HFFc6 (cell line): ENCODE data around the gene KIAA0513. TPM values are rescaled to one million over a fixed set of nuclear protein-coding genes. Genes with fewer than 3 reads are reported as not detected.

Experiments
- DNase-seq: peaks from one replicate; pipeline ENCODE4 v3.0.0-alpha.2; 2018
- H3K27ac Mint-ChIP-seq: 2 replicates; pipeline ENCODE4 v1.8.0; 2020; ENCODE audit warnings: mild to moderate bottlenecking, mixed read lengths
- H3K27me3 Mint-ChIP-seq: 2 replicates; pipeline ENCODE4 v1.8.0; 2021; ENCODE audit warnings: mild to moderate bottlenecking, moderate library complexity, mixed read lengths; ENCODE audit not compliant: insufficient read depth
- H3K36me3 Mint-ChIP-seq: 2 replicates; pipeline ENCODE4 v1.8.0; 2021; ENCODE audit warnings: low read depth, mixed read lengths
- H3K4me1 Mint-ChIP-seq: 2 replicates; pipeline ENCODE4 v1.8.0; 2020; ENCODE audit warnings: low read depth, mixed read lengths
- H3K4me3 Mint-ChIP-seq: 2 replicates; pipeline ENCODE4 v1.8.0; 2020; ENCODE audit warnings: mild to moderate bottlenecking, moderate library complexity, mixed read lengths
- H3K9me3 Mint-ChIP-seq: 2 replicates; pipeline ENCODE4 v1.8.0; 2020; ENCODE audit warnings: mild to moderate bottlenecking, mixed read lengths
- CTCF ChIP-seq: fragments of 200-600 bp; sonication (generic); IDR thresholded peaks from 2 replicates; pipeline ENCODE4 v1.5.0; 2021; ENCODE audit warnings: antibody characterized with exemption, mild to moderate bottlenecking
- total RNA-seq, 6 experiments: library from RNA; stranded (reverse); fragmentation: NEBNext Ultra II Directional; extraction: Animal tissue kit (Norgen Biotek cat#: 25700); gene quantifications; 2 replicates in 1 of 6; 3 replicates in 5 of 6; pipeline ENCODE4 v1.2.3, GENCODE V29; 2021

Gene KIAA0513
- total RNA-seq, 6 experiments from 2014 or later: 12.5 to 15.4 (median 13.8) TPM

GRCh38 chr16:85086347-85087291 lies 59.0 kb downstream of the KIAA0513 start:
- peaks cover 13% of the 10 kb centered on the region for H3K4me1 Mint-ChIP-seq
- peak; percentile 83 for TF ChIP-seq CTCF
- no peaks in the 10 kb centered on the region for H3K36me3 Mint-ChIP-seq
- no peak overlapping the region for H3K4me3 Mint-ChIP-seq
- H3K27me3 Mint-ChIP-seq: no peaks in the 10 kb centered on the region
- no peaks in the 10 kb centered on the region for H3K9me3 Mint-ChIP-seq
- peak; percentile 15 for DNase-seq
- no peak overlapping the region for H3K27ac Mint-ChIP-seq

GRCh38 chr16:85087899-85088569 lies 60.4 kb downstream of the KIAA0513 start:
- no peaks in the 10 kb centered on the region for H3K27me3 Mint-ChIP-seq

GRCh38 chr16:85088570-85089199 lies 61.1 kb downstream of the KIAA0513 start:
- H3K4me1 Mint-ChIP-seq: peaks cover 13% of the 10 kb centered on the region
- H3K4me3 Mint-ChIP-seq: no peak overlapping the region
- no peaks in the 10 kb centered on the region for H3K36me3 Mint-ChIP-seq
- no peaks in the 10 kb centered on the region; the same call in 1 of the 2 replicates for H3K27me3 Mint-ChIP-seq
- TF ChIP-seq CTCF: no peak
- no peaks in the 10 kb centered on the region for H3K9me3 Mint-ChIP-seq
- H3K27ac Mint-ChIP-seq: no peak overlapping the region
- DNase-seq: no peak

More at GRCh38 chr16:85087899-85088569, 60.4 kb downstream of the KIAA0513 start:
- Mint-ChIP-seq H3K4me1 (peaks cover 13% of the 10 kb centered on the region), H3K27ac (no peak overlapping the region), H3K4me3 (no peak overlapping the region), H3K9me3 (no peaks in the 10 kb centered on the region), H3K36me3 (no peaks in the 10 kb centered on the region)
- TF ChIP-seq CTCF: no peak
- DNase-seq: no peak

GRCh38 chr16:85089525-85089924 lies 61.9 kb downstream of the KIAA0513 start:
- DNase-seq: peak; percentile 17
- H3K27ac Mint-ChIP-seq: peak overlapping the region; percentile 55; the same call in 1 of the 2 replicates

More at GRCh38 chr16:85089525-85089924, 61.9 kb downstream of the KIAA0513 start:
- H3K4me1 Mint-ChIP-seq: peaks cover 13% of the 10 kb centered on the region
- no peaks in the 10 kb centered on the region for H3K9me3 Mint-ChIP-seq
- no peak overlapping the region for H3K4me3 Mint-ChIP-seq
- TF ChIP-seq CTCF: no peak
- no peaks in the 10 kb centered on the region for H3K36me3 Mint-ChIP-seq
- peaks cover 6% of the 10 kb centered on the region for H3K27me3 Mint-ChIP-seq
